Testis (tissue), 2 donors: Measurements from ENCODE around the gene MROH2A.

Experiments
- CTCF ChIP-seq, 3 experiments: fragments of 450-650 bp in 2 of 3; fragments of 200-600 bp in 1 of 3; sonication (generic) in 1 of 3; IDR thresholded peaks; one replicate each; pipeline ENCODE4 v1.5.1; 2016 to 2019; ENCODE audit warnings: antibody characterized with exemption in 3 of 3, mild to moderate bottlenecking in 2 of 3, moderate library complexity in 1 of 3
- POLR2A ChIP-seq: fragments of 450-650 bp; IDR thresholded peaks from one replicate; pipeline ENCODE4 v1.6.1; 2017; ENCODE audit warnings: antibody characterized with exemption, mild to moderate bottlenecking, moderate library complexity

GRCh38 chr2:233865838-233866237 is 87.7 kb downstream of the MROH2A start:
- TF ChIP-seq CTCF (IDR thresholded peaks at IDR 0.05) = peak in 1 of 3 experiments; percentile 21
- no peak for TF ChIP-seq POLR2A
